CD14-positive monocyte (primary cell): Measurements from ENCODE around the gene KRTAP5-6. TPM values are rescaled to one million over a fixed set of nuclear protein-coding genes. Genes with fewer than 3 reads are reported as not detected.

Experiments
- DNase-seq, 3 donors: peaks; one replicate each; pipeline ENCODE4 v3.0.0-alpha.2; 2011 to 2022
- H2AFZ ChIP-seq: 2 replicates; pipeline ENCODE4 v1.6.0; 2012; ENCODE audit warnings: mild to moderate bottlenecking, low read depth, low read length, inconsistent platforms; ENCODE audit not compliant: insufficient read depth, poor library complexity, severe bottlenecking
- H3K27ac ChIP-seq, 2 donors: 1 replicate in 1 of 2; 2 replicates in 1 of 2; pipeline ENCODE4 v1.5.1; 2012 to 2013; ENCODE audit warnings: low read length in 2 of 2, control low read depth in 1 of 2, inconsistent platforms in 1 of 2, low read depth in 1 of 2, mild to moderate bottlenecking in 1 of 2
- H3K27me3 ChIP-seq, 2 donors: one replicate each; pipeline versions ENCODE4 v1.6.0 to v1.6.1; 2011 to 2013; ENCODE audit warnings: low read length in 2 of 2; ENCODE audit not compliant: control insufficient read depth in 2 of 2, insufficient read depth in 2 of 2
- H3K36me3 ChIP-seq, 2 donors: replicated peaks in 1 of 2; 1 replicate in 1 of 2; 2 replicates in 1 of 2; pipeline versions ENCODE4 v1.5.1 to v1.6.1; 2012 to 2013; ENCODE audit warnings: low read length in 2 of 2, control low read depth in 1 of 2, inconsistent platforms in 1 of 2, mild to moderate bottlenecking in 1 of 2; ENCODE audit not compliant: insufficient read depth in 2 of 2, control insufficient read depth in 1 of 2
- H3K4me1 ChIP-seq, 2 donors: 1 replicate in 1 of 2; 2 replicates in 1 of 2; pipeline versions ENCODE4 v1.5.1 to v1.6.1; 2012 to 2013; ENCODE audit warnings: low read length in 2 of 2, control low read depth in 1 of 2, inconsistent platforms in 1 of 2, mild to moderate bottlenecking in 1 of 2, moderate library complexity in 1 of 2; ENCODE audit not compliant: insufficient read depth in 2 of 2, control insufficient read depth in 1 of 2
- H3K4me2 ChIP-seq: replicated peaks from 2 replicates; pipeline ENCODE3; 2012; ENCODE audit warnings: low read length, moderate library complexity, mild to moderate bottlenecking; ENCODE audit not compliant: poor library complexity, severe bottlenecking; ENCODE audit errors: extremely low read depth
- H3K4me3 ChIP-seq, 3 experiments: fragments of 200-600 bp in 1 of 3; sonication (generic) in 1 of 3; replicated peaks in 1 of 3; 1 replicate in 2 of 3; 2 replicates in 1 of 3; pipeline ENCODE4 v1.5.1; 2011 to 2013; ENCODE audit warnings: low read length in 3 of 3, mild to moderate bottlenecking in 3 of 3, control low read depth in 2 of 3, low read depth in 2 of 3, inconsistent platforms in 1 of 3, moderate library complexity in 1 of 3
- H3K79me2 ChIP-seq: 2 replicates; pipeline ENCODE4 v1.6.0; 2012; ENCODE audit warnings: mild to moderate bottlenecking, control low read depth, inconsistent platforms, low read length, moderate library complexity; ENCODE audit not compliant: insufficient read depth
- H3K9ac ChIP-seq: 2 replicates; pipeline ENCODE4 v1.6.0; 2017; ENCODE audit warnings: low read length, mild to moderate bottlenecking; ENCODE audit not compliant: insufficient read depth, poor library complexity, severe bottlenecking
- H3K9me3 ChIP-seq, 2 donors: replicated peaks in 1 of 2; 1 replicate in 1 of 2; 2 replicates in 1 of 2; pipeline versions ENCODE4 v1.5.1 to v1.6.1; 2012 to 2013; ENCODE audit warnings: low read length in 2 of 2, control low read depth in 1 of 2; ENCODE audit not compliant: control insufficient read depth in 1 of 2, insufficient read depth in 1 of 2
- H4K20me1 ChIP-seq: 2 replicates; pipeline ENCODE4 v1.6.0; 2012; ENCODE audit warnings: mild to moderate bottlenecking, low read length, control low read depth, moderate library complexity; ENCODE audit not compliant: insufficient read depth
- H3K27ac Mint-ChIP-seq, 7 donors: one replicate each; pipeline ENCODE4 v1.8.0; 2020; ENCODE audit warnings: mild to moderate bottlenecking in 7 of 7, mixed read lengths in 7 of 7, moderate library complexity in 6 of 7, inconsistent platforms in 2 of 7
- H3K27me3 Mint-ChIP-seq, 3 donors: one replicate each; pipeline ENCODE4 v1.8.0; 2021 to 2022; ENCODE audit warnings: low read depth in 3 of 3, mild to moderate bottlenecking in 3 of 3, mixed read lengths in 3 of 3, moderate library complexity in 3 of 3, inconsistent platforms in 1 of 3
- H3K36me3 Mint-ChIP-seq, 2 donors: one replicate each; pipeline ENCODE4 v1.8.0; 2020; ENCODE audit warnings: mixed read lengths in 2 of 2, inconsistent platforms in 1 of 2, mild to moderate bottlenecking in 1 of 2
- H3K4me1 Mint-ChIP-seq: one replicate; pipeline ENCODE4 v1.8.0; 2020; ENCODE audit warnings: mild to moderate bottlenecking, mixed read lengths
- H3K4me3 Mint-ChIP-seq, 2 donors: one replicate each; pipeline ENCODE4 v1.8.0; 2020; ENCODE audit warnings: mild to moderate bottlenecking in 2 of 2, mixed read lengths in 2 of 2, moderate library complexity in 1 of 2
- H3K9me3 Mint-ChIP-seq, 7 donors: one replicate each; pipeline ENCODE4 v1.8.0; 2020 to 2022; ENCODE audit warnings: mixed read lengths in 7 of 7, mild to moderate bottlenecking in 6 of 7, moderate library complexity in 6 of 7, inconsistent platforms in 2 of 7
- CTCF ChIP-seq: fragments of 200-600 bp; IDR thresholded peaks from one replicate; pipeline ENCODE4 v1.8.0; 2022; ENCODE audit warnings: antibody characterized with exemption, mild to moderate bottlenecking
- WGBS: methylation state at CpG from one replicate; pipeline ENCODE4 v1.1.5; 2013; ENCODE audit warnings: missing lambda C conversion rate; ENCODE audit not compliant: insufficient coverage; 5-methylcytosine and 5-hydroxymethylcytosine counted together
- intact Hi-C, 2 donors: fragments of 100-400 bp; cut with micrococcal nuclease; formaldehyde crosslinking; loops; one replicate each; pipeline versions ENCODE4 v1.15.0 to v1.15.1; 2023
- polyA plus RNA-seq, 3 donors: library from polyadenylated mRNA; depleted of rRNA in 1 of 3; unstranded in 2 of 3; stranded (reverse) in 1 of 3; fragments of 300-500 nt in 2 of 3; fragments of >200 nt in 1 of 3; fragmentation: Illumina TruSeq in 2 of 3; gene quantifications; 1 replicate in 2 of 3; 2 replicates in 1 of 3; pipeline ENCODE4 v1.2.3, GENCODE V29; 2012 to 2021

KRTAP5-6 gene
- polyA plus RNA-seq, 3 donors: not detected

- Histone ChIP-seq H3K4me2 (no peak overlapping the region), H3K4me1 (no peaks in the 10 kb centered on the region), H3K79me2 (no peaks in the 10 kb centered on the region), H3K4me3 (no peak overlapping the region), H3K36me3 (no peaks in the 10 kb centered on the region), H2AFZ (no peak overlapping the region), H4K20me1 (no peaks in the 10 kb centered on the region), H3K9ac (no peak overlapping the region), H3K27me3 (peaks cover 0 to 18% of the 10 kb centered on the region in 2 donors), H3K9me3 (no peaks in the 10 kb centered on the region), H3K27ac (no peak overlapping the region)
- peak; percentile 51 to 61 (median 56) for DNase-seq
- no peaks in the 10 kb centered on the region for H3K36me3 Mint-ChIP-seq
- no peak overlapping the region for H3K27ac Mint-ChIP-seq
- 39% methylated on average over 33 of the region's 34 CpGs for WGBS
- H3K27me3 Mint-ChIP-seq: peaks cover 15 to 40% (median 19%) of the 10 kb centered on the region in 3 donors
- intact Hi-C loops: loop anchor here (2.0 to 5.0 kb wide), 3 partner anchors 39 to 504 kb away; no protein-coding TSS in a partner anchor
- H3K4me1 Mint-ChIP-seq: peaks cover 3% of the 10 kb centered on the region
- H3K9me3 Mint-ChIP-seq: no peaks in the 10 kb centered on the region
- H3K4me3 Mint-ChIP-seq: peak overlapping the region in 1 of 2 donors; percentile 51
- TF ChIP-seq CTCF: peak; percentile 98
Observed at GRCh38 chr11:1652771-1653540, 44.0 kb upstream of the KRTAP5-6 start.

GRCh38 chr11:1653541-1654387 lies 43.2 kb upstream of the KRTAP5-6 start:
- Histone ChIP-seq H3K27me3 (peaks cover 0 to 18% of the 10 kb centered on the region in 2 donors), H4K20me1 (no peaks in the 10 kb centered on the region), H3K4me2 (no peak overlapping the region), H3K79me2 (no peaks in the 10 kb centered on the region), H3K4me3 (no peak overlapping the region), H3K9ac (no peak overlapping the region), H3K4me1 (no peaks in the 10 kb centered on the region), H2AFZ (no peak overlapping the region), H3K36me3 (no peaks in the 10 kb centered on the region), H3K27ac (no peak overlapping the region), H3K9me3 (no peaks in the 10 kb centered on the region)
- TF ChIP-seq CTCF: no peak
- DNase-seq: no peak
- H3K4me3 Mint-ChIP-seq: peak overlapping the region in 1 of 2 donors; percentile 51
- WGBS: 89% methylated on average over 13 of the region's 14 CpGs
- H3K36me3 Mint-ChIP-seq: no peaks in the 10 kb centered on the region
- H3K27ac Mint-ChIP-seq: no peak overlapping the region
- no peaks in the 10 kb centered on the region for H3K9me3 Mint-ChIP-seq
- intact Hi-C loops: loop anchor here (2.0 to 5.0 kb wide), 3 partner anchors 39 to 504 kb away; no protein-coding TSS in a partner anchor
- H3K4me1 Mint-ChIP-seq: peaks cover 3% of the 10 kb centered on the region
- peaks cover 24 to 44% (median 25%) of the 10 kb centered on the region in 3 donors for H3K27me3 Mint-ChIP-seq
